ENCODE measurements around the gene VAC14. TPM values are rescaled to one million over a fixed set of nuclear protein-coding genes. Genes with fewer than 3 reads are reported as not detected.

VAC14 gene
- total RNA-seq, 1 donor from 2014 or later: 18.4 TPM

- peak overlapping the region; percentile 86 for H3K4me3 ChIP-seq (ENCODE audit: low read depth, low read length)
- FAIRE-seq (no peak), DNase-seq (ENCODE audit: low read depth) (no peak)
- peaks cover 8% of the 10 kb centered on the region for H3K36me3 ChIP-seq (ENCODE audit: control insufficient read depth, insufficient read depth, low read length)
- TF ChIP-seq CTCF (IDR thresholded peaks at IDR 0.05; ENCODE audit: insufficient read depth, low read length, severe bottlenecking): no peak
- H3K27me3 ChIP-seq (ENCODE audit: control insufficient read depth, insufficient read depth, low read length): no peaks in the 10 kb centered on the region
Measured at GRCh38 chr16:70686376-70687101, 114.4 kb downstream of the VAC14 start.

- no peak for TF ChIP-seq CTCF (IDR thresholded peaks at IDR 0.05; ENCODE audit: insufficient read depth, low read length, severe bottlenecking)
- Histone ChIP-seq H3K36me3 (ENCODE audit: control insufficient read depth, insufficient read depth, low read length) (peaks cover 9% of the 10 kb centered on the region), H3K27me3 (ENCODE audit: control insufficient read depth, insufficient read depth, low read length) (no peaks in the 10 kb centered on the region), H3K4me3 (ENCODE audit: low read depth, low read length) (peak within 1 kb of the TSS; percentile 86)
- no peak for FAIRE-seq
- DNase-seq (ENCODE audit: low read depth): peak; percentile 45
Measured at GRCh38 chr16:70685938-70686375, 115.0 kb downstream of the VAC14 start, which contains the start of gene MTSS2. MTSS2 (minus strand) TSS chr16:70686053; CDS start chr16:70685791, 262 bp downstream.

GRCh38 chr16:70685061-70685937 is 115.7 kb downstream of the VAC14 start:
- FAIRE-seq (no peak), DNase-seq (ENCODE audit: low read depth) (no peak)
- Histone ChIP-seq H3K36me3 (ENCODE audit: control insufficient read depth, insufficient read depth, low read length) (peaks cover 13% of the 10 kb centered on the region), H3K27me3 (ENCODE audit: control insufficient read depth, insufficient read depth, low read length) (no peaks in the 10 kb centered on the region), H3K4me3 (ENCODE audit: low read depth, low read length) (peak overlapping the region; percentile 86)
- TF ChIP-seq CTCF (IDR thresholded peaks at IDR 0.05; ENCODE audit: insufficient read depth, low read length, severe bottlenecking): no peak

- FAIRE-seq (no peak), DNase-seq (ENCODE audit: low read depth) (no peak)
- TF ChIP-seq CTCF (IDR thresholded peaks at IDR 0.05; ENCODE audit: insufficient read depth, low read length, severe bottlenecking): no peak
- H3K36me3 ChIP-seq (ENCODE audit: control insufficient read depth, insufficient read depth, low read length): peaks cover 16% of the 10 kb centered on the region
- H3K27me3 ChIP-seq (ENCODE audit: control insufficient read depth, insufficient read depth, low read length): no peaks in the 10 kb centered on the region
- H3K4me3 ChIP-seq (ENCODE audit: low read depth, low read length): peak overlapping the region; percentile 86
Measured at GRCh38 chr16:70684146-70685060, 116.6 kb downstream of the VAC14 start.

GRCh38 chr16:70683146-70683944 is 117.6 kb downstream of the VAC14 start:
- H3K27me3 ChIP-seq (ENCODE audit: control insufficient read depth, insufficient read depth, low read length): no peaks in the 10 kb centered on the region
- peak overlapping the region; percentile 86 for H3K4me3 ChIP-seq (ENCODE audit: low read depth, low read length)
- TF ChIP-seq CTCF (IDR thresholded peaks at IDR 0.05; ENCODE audit: insufficient read depth, low read length, severe bottlenecking): no peak
- DNase-seq (ENCODE audit: low read depth) (no peak), FAIRE-seq (no peak)
- H3K36me3 ChIP-seq (ENCODE audit: control insufficient read depth, insufficient read depth, low read length): peaks cover 26% of the 10 kb centered on the region
